Measurements from ENCODE around the gene CKS1B. TPM values are rescaled to one million over a fixed set of nuclear protein-coding genes. Genes with fewer than 3 reads are reported as not detected.

Gene CKS1B
- total and polyA plus RNA-seq, 9 of the 15 experiments (the other 6 are each of a cell fraction or from before 2014, with no cell fraction given) = 215 to 1,103 (median 460) TPM

DNA sequence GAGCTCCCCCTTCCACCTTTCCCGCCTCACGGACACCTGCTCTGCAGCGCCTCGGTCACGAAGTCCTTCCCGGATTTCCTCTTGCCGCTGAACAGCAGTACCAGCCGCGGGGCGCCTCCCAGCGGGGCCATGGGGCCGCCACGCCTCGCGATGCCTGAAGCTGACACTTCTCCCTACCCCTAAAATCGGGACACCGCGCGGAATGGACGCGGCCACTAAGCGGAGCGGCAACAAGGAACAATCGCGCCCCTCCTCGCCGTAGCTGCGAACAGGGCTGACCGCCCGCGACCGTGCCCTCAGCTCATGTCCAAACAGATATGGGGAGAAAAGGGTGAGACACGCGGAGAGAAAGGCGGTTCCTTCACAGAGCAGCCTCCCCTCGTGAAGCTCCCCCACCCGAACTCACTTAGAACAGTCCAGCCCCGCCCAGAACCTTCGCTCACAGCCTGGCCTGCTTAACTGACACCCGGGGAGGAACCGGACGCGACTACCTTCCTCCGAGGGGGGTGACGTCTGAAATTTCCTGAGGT is 37.9 kb upstream of the CKS1B start, which contains the start of gene PMVK (continued):
- TF ChIP-seq ETV6 (IDR thresholded peaks at IDR 0.05; ENCODE audit: borderline replicate concordance in 1 of 2, low read depth in 2 of 2, low read length in 1 of 2) (peak in 1 of 2 experiments; percentile 77; a peak in 2 of 4 replicates), ETV6 (CRISPR knock-in tag; IDR thresholded peaks at IDR 0.05; ENCODE audit: borderline replicate concordance) (peak; percentile 78; the same call in 1 of the 2 replicates), FOXA3 (CRISPR knock-in tag; conservative IDR thresholded peaks at IDR 0.05 in 1 of 2, IDR thresholded peaks at IDR 0.05 in 1 of 2) (0 out of 4 replicates have a peak, but pooled peaks of 1 of the 2 experiments have one; percentile 28), CEBPG (CRISPR knock-in tag; IDR thresholded peaks at IDR 0.05) (no peak), CEBPG (tag; conservative IDR thresholded peaks at IDR 0.05 in 1 of 2, IDR thresholded peaks at IDR 0.05 in 1 of 2) (no peak), ZNF253 (CRISPR knock-in tag; conservative IDR thresholded peaks at IDR 0.05) (no peak), SLC30A9 (CRISPR knock-in tag; IDR thresholded peaks at IDR 0.05) (no peak), CEBPB (tag; IDR thresholded peaks at IDR 0.05) (no peak), PRPF4 (IDR thresholded peaks at IDR 0.05; ENCODE audit: insufficient read depth, low read depth, low read length, poor library complexity, severe bottlenecking) (no peak)
- TF ChIP-seq, protein P1, sequence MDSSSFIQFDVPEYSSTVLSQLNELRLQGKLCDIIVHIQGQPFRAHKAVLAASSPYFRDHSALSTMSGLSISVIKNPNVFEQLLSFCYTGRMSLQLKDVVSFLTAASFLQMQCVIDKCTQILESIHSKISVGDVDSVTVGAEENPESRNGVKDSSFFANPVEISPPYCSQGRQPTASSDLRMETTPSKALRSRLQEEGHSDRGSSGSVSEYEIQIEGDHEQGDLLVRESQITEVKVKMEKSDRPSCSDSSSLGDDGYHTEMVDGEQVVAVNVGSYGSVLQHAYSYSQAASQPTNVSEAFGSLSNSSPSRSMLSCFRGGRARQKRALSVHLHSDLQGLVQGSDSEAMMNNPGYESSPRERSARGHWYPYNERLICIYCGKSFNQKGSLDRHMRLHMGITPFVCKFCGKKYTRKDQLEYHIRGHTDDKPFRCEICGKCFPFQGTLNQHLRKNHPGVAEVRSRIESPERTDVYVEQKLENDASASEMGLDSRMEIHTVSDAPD (CRISPR knock-in tag; IDR thresholded peaks at IDR 0.05) = no peak
- TF ChIP-seq, protein P2, sequence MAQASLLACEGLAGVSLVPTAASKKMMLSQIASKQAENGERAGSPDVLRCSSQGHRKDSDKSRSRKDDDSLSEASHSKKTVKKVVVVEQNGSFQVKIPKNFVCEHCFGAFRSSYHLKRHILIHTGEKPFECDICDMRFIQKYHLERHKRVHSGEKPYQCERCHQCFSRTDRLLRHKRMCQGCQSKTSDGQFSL (CRISPR knock-in tag; IDR thresholded peaks at IDR 0.05) = peak; percentile 94
- TF ChIP-seq, protein P2 (tag; IDR thresholded peaks at IDR 0.05) = no peak
- TF ChIP-seq, protein P3, sequence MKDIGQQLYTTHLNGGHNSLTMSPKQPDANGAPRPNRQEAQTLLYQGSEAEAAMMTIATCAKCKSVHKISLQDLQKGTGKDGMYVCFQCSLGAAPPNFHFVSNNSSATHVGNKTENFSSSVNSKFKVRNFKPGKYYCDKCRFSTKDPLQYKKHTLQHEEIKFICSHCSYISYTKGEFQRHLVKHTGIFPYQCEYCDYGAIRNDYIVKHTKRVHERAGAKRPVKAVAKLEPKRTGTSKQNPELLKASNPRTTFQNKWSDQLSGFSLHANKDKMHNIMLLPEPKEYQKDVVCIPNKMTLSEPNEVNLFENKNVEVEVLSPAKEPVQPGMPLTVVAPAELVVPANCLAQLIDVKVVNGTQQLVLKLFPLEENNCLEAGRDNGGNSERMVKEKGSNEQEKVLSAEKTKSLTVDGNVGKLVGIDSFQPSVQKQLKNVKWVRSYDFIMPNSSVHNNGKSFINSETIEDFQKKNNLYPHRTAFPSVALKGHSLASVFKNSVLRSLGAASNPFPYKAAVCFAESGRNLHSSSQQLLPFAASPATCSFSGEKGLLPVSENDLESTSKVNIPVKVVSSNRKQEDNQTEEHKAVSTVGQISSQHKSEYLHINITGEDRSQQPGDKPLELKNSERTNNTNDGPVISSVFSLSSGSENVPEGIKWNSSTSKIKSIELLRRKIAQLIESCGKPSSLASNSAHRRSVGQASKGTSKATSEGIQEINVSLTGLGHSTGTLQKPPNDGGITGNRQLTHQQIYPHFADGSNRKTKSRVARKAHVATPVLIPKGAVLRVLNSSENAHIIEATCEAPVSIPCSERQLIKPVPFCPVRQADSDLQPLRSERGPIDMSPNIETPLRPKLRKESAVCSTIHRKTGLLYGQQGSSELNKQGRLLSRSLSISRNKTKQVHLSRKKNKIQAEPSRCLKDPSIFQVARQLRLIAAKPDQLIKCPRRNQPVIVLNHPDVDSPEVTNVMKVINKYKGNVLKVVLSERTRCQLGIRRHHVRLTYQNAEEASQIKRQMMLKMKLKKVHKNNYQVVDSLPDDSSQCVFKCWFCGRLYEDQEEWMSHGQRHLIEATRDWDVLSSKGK (CRISPR knock-in tag; IDR thresholded peaks at IDR 0.05) = no peak
- TF ChIP-seq, protein P4, sequence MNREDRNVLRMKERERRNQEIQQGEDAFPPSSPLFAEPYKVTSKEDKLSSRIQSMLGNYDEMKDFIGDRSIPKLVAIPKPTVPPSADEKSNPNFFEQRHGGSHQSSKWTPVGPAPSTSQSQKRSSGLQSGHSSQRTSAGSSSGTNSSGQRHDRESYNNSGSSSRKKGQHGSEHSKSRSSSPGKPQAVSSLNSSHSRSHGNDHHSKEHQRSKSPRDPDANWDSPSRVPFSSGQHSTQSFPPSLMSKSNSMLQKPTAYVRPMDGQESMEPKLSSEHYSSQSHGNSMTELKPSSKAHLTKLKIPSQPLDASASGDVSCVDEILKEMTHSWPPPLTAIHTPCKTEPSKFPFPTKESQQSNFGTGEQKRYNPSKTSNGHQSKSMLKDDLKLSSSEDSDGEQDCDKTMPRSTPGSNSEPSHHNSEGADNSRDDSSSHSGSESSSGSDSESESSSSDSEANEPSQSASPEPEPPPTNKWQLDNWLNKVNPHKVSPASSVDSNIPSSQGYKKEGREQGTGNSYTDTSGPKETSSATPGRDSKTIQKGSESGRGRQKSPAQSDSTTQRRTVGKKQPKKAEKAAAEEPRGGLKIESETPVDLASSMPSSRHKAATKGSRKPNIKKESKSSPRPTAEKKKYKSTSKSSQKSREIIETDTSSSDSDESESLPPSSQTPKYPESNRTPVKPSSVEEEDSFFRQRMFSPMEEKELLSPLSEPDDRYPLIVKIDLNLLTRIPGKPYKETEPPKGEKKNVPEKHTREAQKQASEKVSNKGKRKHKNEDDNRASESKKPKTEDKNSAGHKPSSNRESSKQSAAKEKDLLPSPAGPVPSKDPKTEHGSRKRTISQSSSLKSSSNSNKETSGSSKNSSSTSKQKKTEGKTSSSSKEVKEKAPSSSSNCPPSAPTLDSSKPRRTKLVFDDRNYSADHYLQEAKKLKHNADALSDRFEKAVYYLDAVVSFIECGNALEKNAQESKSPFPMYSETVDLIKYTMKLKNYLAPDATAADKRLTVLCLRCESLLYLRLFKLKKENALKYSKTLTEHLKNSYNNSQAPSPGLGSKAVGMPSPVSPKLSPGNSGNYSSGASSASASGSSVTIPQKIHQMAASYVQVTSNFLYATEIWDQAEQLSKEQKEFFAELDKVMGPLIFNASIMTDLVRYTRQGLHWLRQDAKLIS (CRISPR knock-in tag; IDR thresholded peaks at IDR 0.05) = peak; percentile 75; the same call in 1 of the 2 replicates
- TF ChIP-seq, protein P5, sequence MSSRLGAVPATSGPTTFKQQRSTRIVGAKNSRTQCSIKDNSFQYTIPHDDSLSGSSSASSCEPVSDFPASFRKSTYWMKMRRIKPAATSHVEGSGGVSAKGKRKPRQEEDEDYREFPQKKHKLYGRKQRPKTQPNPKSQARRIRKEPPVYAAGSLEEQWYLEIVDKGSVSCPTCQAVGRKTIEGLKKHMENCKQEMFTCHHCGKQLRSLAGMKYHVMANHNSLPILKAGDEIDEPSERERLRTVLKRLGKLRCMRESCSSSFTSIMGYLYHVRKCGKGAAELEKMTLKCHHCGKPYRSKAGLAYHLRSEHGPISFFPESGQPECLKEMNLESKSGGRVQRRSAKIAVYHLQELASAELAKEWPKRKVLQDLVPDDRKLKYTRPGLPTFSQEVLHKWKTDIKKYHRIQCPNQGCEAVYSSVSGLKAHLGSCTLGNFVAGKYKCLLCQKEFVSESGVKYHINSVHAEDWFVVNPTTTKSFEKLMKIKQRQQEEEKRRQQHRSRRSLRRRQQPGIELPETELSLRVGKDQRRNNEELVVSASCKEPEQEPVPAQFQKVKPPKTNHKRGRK (tag; IDR thresholded peaks at IDR 0.05) = no peak
